H1 (cell line): ENCODE data around the gene S100PBP. TPM values are rescaled to one million over a fixed set of nuclear protein-coding genes. Genes with fewer than 3 reads are reported as not detected.

Experiments
- POLR2A ChIP-seq, 2 experiments: IDR thresholded peaks; 1 replicate in 1 of 2; 2 replicates in 1 of 2; pipeline ENCODE4 v1.6.1; 2011; ENCODE audit warnings: low read depth in 2 of 2, low read length in 2 of 2, mild to moderate bottlenecking in 2 of 2; ENCODE audit errors: control extremely low read depth in 1 of 2
- RXRA ChIP-seq: IDR thresholded peaks from 2 replicates; pipeline ENCODE4 v1.6.1; 2011; ENCODE audit warnings: low read depth, mild to moderate bottlenecking, low read length, moderate library complexity; ENCODE audit not compliant: insufficient read depth
- TAF1 ChIP-seq: IDR thresholded peaks from 2 replicates; pipeline ENCODE4 v1.6.1; 2011; ENCODE audit warnings: mild to moderate bottlenecking, low read depth, low read length
- polyA plus RNA-seq, 7 experiments: library from polyadenylated mRNA; depleted of rRNA in 3 of 7; stranded (reverse) in 5 of 7; unstranded in 2 of 7; fragments of >200 nt in 5 of 7; fragments of 200-250 nt in 2 of 7; gene quantifications; 1 replicate in 5 of 7; 2 replicates in 1 of 7; 4 replicates in 1 of 7; pipeline versions ENCODE4 v1.2.1 to v1.2.3, GENCODE V29; 2011 to 2013; ENCODE audit warnings: missing spikeins in 2 of 7, mixed read lengths in 2 of 7
- total RNA-seq: library from RNA; stranded (reverse); fragmentation: NEBNext Ultra II Directional; extraction: Animal tissue kit (Norgen Biotek cat#: 25700); gene quantifications from 2 replicates; pipeline ENCODE4 v1.2.1, GENCODE V29; 2021

Gene S100PBP
- total and polyA plus RNA-seq, 2 of the 8 experiments (the other 6 are each of a cell fraction or from before 2014, with no cell fraction given): 43.8 to 68.3 TPM

- TF ChIP-seq RXRA (no peak), TAF1 (no peak), POLR2A (IDR thresholded peaks at IDR 0.05; ENCODE audit: control extremely low read depth in 1 of 2, low read depth in 2 of 2, low read length in 2 of 2) (no peak)
- TF ChIP-seq, all 59 proteins: peak for 0
Measured at GRCh38 chr1:32831878-32832277, 14.4 kb downstream of the S100PBP start (continued).
